DND-41 (cell line): ENCODE measurements around the gene VASP.

Experiments used
- ATAC-seq: fragments of 200-7000 bp; cut with Tn5 transposase; 3 replicates; pipeline ENCODE4 v1.9.1; 2021; ENCODE audit warnings: low read depth; ENCODE audit not compliant: insufficient read depth
- DNase-seq: peaks from one replicate; pipeline ENCODE4 v3.0.0-alpha.2; 2020
- H2AFZ ChIP-seq: 2 replicates; pipeline ENCODE4 v1.6.0; 2012; ENCODE audit warnings: low read depth, low read length
- H3K27ac ChIP-seq: 2 replicates; pipeline ENCODE4 v1.5.1; 2012; ENCODE audit warnings: low read length, inconsistent platforms
- H3K27me3 ChIP-seq: fragments of 200-600 bp; sonication (generic); 2 replicates; pipeline ENCODE4 v1.6.0; 2012; ENCODE audit warnings: low read length, mild to moderate bottlenecking, inconsistent platforms; ENCODE audit not compliant: insufficient read depth, poor library complexity
- H3K36me3 ChIP-seq: 2 replicates; pipeline ENCODE4 v1.5.1; 2012; ENCODE audit warnings: low read length, inconsistent platforms; ENCODE audit not compliant: insufficient read depth
- H3K4me1 ChIP-seq: 2 replicates; pipeline ENCODE4 v1.5.1; 2012; ENCODE audit warnings: mild to moderate bottlenecking, low read length; ENCODE audit not compliant: insufficient read depth
- H3K4me2 ChIP-seq: 2 replicates; pipeline ENCODE4 v1.6.0; 2012; ENCODE audit warnings: mild to moderate bottlenecking, moderate library complexity, low read length, inconsistent platforms; ENCODE audit not compliant: insufficient read depth
- H3K4me3 ChIP-seq, 2 experiments: fragments of 200-600 bp in 1 of 2; shearing (Covaris generic) in 1 of 2; 2 replicates each; pipeline ENCODE4 v1.5.1; 2012 to 2016; ENCODE audit warnings: inconsistent platforms in 2 of 2, low read length in 2 of 2, mild to moderate bottlenecking in 2 of 2, low read depth in 1 of 2, moderate library complexity in 1 of 2
- H3K79me2 ChIP-seq: 2 replicates; pipeline ENCODE4 v1.6.0; 2012; ENCODE audit warnings: low read length, inconsistent platforms; ENCODE audit not compliant: insufficient read depth
- H3K9ac ChIP-seq: 2 replicates; pipeline ENCODE4 v1.6.0; 2012; ENCODE audit warnings: low read depth, mild to moderate bottlenecking, inconsistent platforms, low read length, moderate library complexity
- H3K9me3 ChIP-seq: 2 replicates; pipeline ENCODE4 v1.5.1; 2012; ENCODE audit warnings: low read length, moderate library complexity, mild to moderate bottlenecking, inconsistent platforms; ENCODE audit not compliant: insufficient read depth, severe bottlenecking
- H4K20me1 ChIP-seq: 2 replicates; pipeline ENCODE4 v1.6.0; 2012; ENCODE audit warnings: low read length; ENCODE audit not compliant: insufficient read depth
- CTCF ChIP-seq: IDR thresholded peaks from 2 replicates; pipeline ENCODE4 v1.5.1; 2012; ENCODE audit warnings: borderline replicate concordance, low read length, moderate library complexity, mild to moderate bottlenecking; ENCODE audit not compliant: poor library complexity, severe bottlenecking; ENCODE audit errors: extremely low read depth
- EZH2 ChIP-seq: IDR thresholded peaks from 3 replicates; pipeline ENCODE4 v1.6.1; 2012; ENCODE audit warnings: borderline replicate concordance, low read depth, mild to moderate bottlenecking, moderate library complexity, low read length, inconsistent platforms; ENCODE audit not compliant: severe bottlenecking

The VASP gene

GRCh38 chr19:45470762-45471081, 36.6 kb upstream of the VASP start:
- no peak for TF ChIP-seq EZH2
- TF ChIP-seq CTCF = no peak
- peaks cover 36% of the 10 kb centered on the region for H3K4me1 ChIP-seq
- H3K27ac ChIP-seq = no peak overlapping the region
- no peak overlapping the region for H3K4me3 ChIP-seq
- H3K27me3 ChIP-seq = peaks cover 5% of the 10 kb centered on the region
- no peak overlapping the region for H2AFZ ChIP-seq
- no peaks in the 10 kb centered on the region for H3K36me3 ChIP-seq
- H3K4me2 ChIP-seq = no peak overlapping the region
- H3K9me3 ChIP-seq = no peaks in the 10 kb centered on the region
- H3K9ac ChIP-seq = no peak overlapping the region
- DNase-seq (no peak), ATAC-seq (no peak)
- H4K20me1 ChIP-seq = peaks cover 14% of the 10 kb centered on the region
- H3K79me2 ChIP-seq = no peaks in the 10 kb centered on the region

- no peak overlapping the region for H3K27ac ChIP-seq
- peaks cover 5% of the 10 kb centered on the region for H3K27me3 ChIP-seq
- no peak overlapping the region for H3K4me3 ChIP-seq
- no peak overlapping the region for H3K4me2 ChIP-seq
- H3K9ac ChIP-seq = no peak overlapping the region
- peaks cover 14% of the 10 kb centered on the region for H4K20me1 ChIP-seq
- DNase-seq = no peak
- no peak overlapping the region for H2AFZ ChIP-seq
- TF ChIP-seq EZH2 (no peak), CTCF (no peak)
- no peaks in the 10 kb centered on the region for H3K9me3 ChIP-seq
- no peak for ATAC-seq
- no peaks in the 10 kb centered on the region for H3K36me3 ChIP-seq
- H3K4me1 ChIP-seq = peaks cover 36% of the 10 kb centered on the region
- H3K79me2 ChIP-seq = no peaks in the 10 kb centered on the region
Measured at GRCh38 chr19:45471111-45471930, 36.0 kb upstream of the VASP start.

- no peaks in the 10 kb centered on the region for H3K9me3 ChIP-seq
- H3K36me3 ChIP-seq = no peaks in the 10 kb centered on the region
- no peak for TF ChIP-seq EZH2
- TF ChIP-seq CTCF = no peak
- H3K27ac ChIP-seq = no peak overlapping the region
- no peak overlapping the region for H3K4me2 ChIP-seq
- H3K27me3 ChIP-seq = peaks cover 5% of the 10 kb centered on the region
- H3K79me2 ChIP-seq = no peaks in the 10 kb centered on the region
- no peak overlapping the region for H3K9ac ChIP-seq
- H3K4me1 ChIP-seq = peaks cover 35% of the 10 kb centered on the region
- no peak for DNase-seq
- no peak overlapping the region for H2AFZ ChIP-seq
- peaks cover 13% of the 10 kb centered on the region for H4K20me1 ChIP-seq
- ATAC-seq = no peak
- H3K4me3 ChIP-seq = no peak overlapping the region
Measured at GRCh38 chr19:45471931-45472562, 35.2 kb upstream of the VASP start.
